T-helper 2 cell treated with Interferon-gamma antibody and Interleukin-4, amounts not matched to agents 100 ng/mL and 5 ng/mL, for 36 hours (primary cell): ENCODE data around the gene LAMB3. TPM values are rescaled to one million over a fixed set of nuclear protein-coding genes. Genes with fewer than 3 reads are reported as not detected.

ENCODE experiments used
- intact Hi-C: fragments of 100-400 bp; cut with micrococcal nuclease; formaldehyde crosslinking; loops from one replicate; pipeline ENCODE4 v1.15.1; 2023
- total RNA-seq: library from RNA; stranded (reverse); gene quantifications from 2 replicates; pipeline ENCODE4 v1.2.3, GENCODE V29; 2022

Gene LAMB3
- total RNA-seq, 1 donor from 2014 or later, result 1.6 TPM

GRCh38 chr1:209662879-209663327 is 10.7 kb upstream of the LAMB3 start:
- intact Hi-C loops, result no loop called here

- intact Hi-C loops, result no loop called here
These were observed 8.8 kb upstream of the LAMB3 start for GRCh38 chr1:209661071-209661470.

GRCh38 chr1:209659909-209660308 is 7.7 kb upstream of the LAMB3 start:
- intact Hi-C loops, result no loop called here

GRCh38 chr1:209657918-209658317 is 5.7 kb upstream of the LAMB3 start:
- intact Hi-C loops, result no loop called here

GRCh38 chr1:209657140-209657879 is 5.1 kb upstream of the LAMB3 start:
- intact Hi-C loops, result no loop called here

GRCh38 chr1:209655411-209656231 is 3.4 kb upstream of the LAMB3 start:
- intact Hi-C loops, result no loop called here

- intact Hi-C loops, result no loop called here
These were observed 1.7 kb upstream of the LAMB3 start for GRCh38 chr1:209653915-209654351.

- intact Hi-C loops, result no loop called here
These were observed 712 bp upstream of the LAMB3 start for GRCh38 chr1:209652873-209653401.

- intact Hi-C loops, result loop anchor here (2.0 kb wide), 2 partner anchors 22 to 36 kb away; no protein-coding TSS in a partner anchor
These were observed 1.1 kb downstream of the LAMB3 start for GRCh38 chr1:209651138-209651587.

GRCh38 chr1:209650454-209650853 is 1.8 kb downstream of the LAMB3 start:
- intact Hi-C loops, result loop anchor here (2.0 kb wide), 2 partner anchors 22 to 36 kb away; no protein-coding TSS in a partner anchor

- intact Hi-C loops, result no loop called here
These were observed 3.1 kb downstream of the LAMB3 start for GRCh38 chr1:209648931-209649776.

GRCh38 chr1:209648346-209648745 is 3.9 kb downstream of the LAMB3 start:
- intact Hi-C loops, result no loop called here

- intact Hi-C loops, result no loop called here
These were observed 5.1 kb downstream of the LAMB3 start for GRCh38 chr1:209647156-209647555.

- intact Hi-C loops, result loop anchor here (1.0 kb wide), 1 partner anchor 47 kb away; no protein-coding TSS in a partner anchor
These were observed 5.7 kb downstream of the LAMB3 start for GRCh38 chr1:209646558-209646957.

GRCh38 chr1:209645574-209646452 is 6.4 kb downstream of the LAMB3 start:
- intact Hi-C loops, result loop anchor here (1.0 kb wide), 1 partner anchor 47 kb away; no protein-coding TSS in a partner anchor

GRCh38 chr1:209643285-209644020 is 8.8 kb downstream of the LAMB3 start:
- intact Hi-C loops, result no loop called here

- intact Hi-C loops, result no loop called here
These were observed 9.4 kb downstream of the LAMB3 start for GRCh38 chr1:209642816-209643215.

GRCh38 chr1:209641832-209642172 is 10.4 kb downstream of the LAMB3 start:
- intact Hi-C loops, result no loop called here

- intact Hi-C loops, result no loop called here
These were observed 16.4 kb downstream of the LAMB3 start for GRCh38 chr1:209635850-209636249.
